Fibroblast of lung (primary cell): ENCODE data around the gene PCMTD2. TPM values are rescaled to one million over a fixed set of nuclear protein-coding genes. Genes with fewer than 3 reads are reported as not detected.
"Not testable (repeated sequence)": the region's sequence is repeated elsewhere in the genome, so short reads cannot be mapped to it uniquely, and the experiment has no call there.

Source experiments
- DNase-seq, 2 donors: peaks; one replicate each; pipeline versions ENCODE4 v3.0.0 to v3.0.0-alpha.2; 2010; ENCODE audit warnings: low read depth in 2 of 2
- H2AFZ ChIP-seq: 2 replicates; pipeline ENCODE4 v1.5.1; 2012; ENCODE audit warnings: low read length, control low read depth, inconsistent platforms
- H3K27ac ChIP-seq: 2 replicates; pipeline ENCODE4 v1.5.1; 2011; ENCODE audit warnings: low read length, control low read depth; ENCODE audit not compliant: insufficient read depth
- H3K27me3 ChIP-seq: 2 replicates; pipeline ENCODE4 v1.5.1; 2011; ENCODE audit warnings: mild to moderate bottlenecking, low read length; ENCODE audit not compliant: control insufficient read depth, insufficient read depth
- H3K36me3 ChIP-seq: 2 replicates; pipeline ENCODE4 v1.5.1; 2011; ENCODE audit warnings: low read length; ENCODE audit not compliant: control insufficient read depth, insufficient read depth
- H3K4me1 ChIP-seq: 2 replicates; pipeline ENCODE4 v1.5.1; 2011; ENCODE audit warnings: low read length; ENCODE audit not compliant: control insufficient read depth, insufficient read depth; ENCODE audit errors: extremely low read depth
- H3K4me2 ChIP-seq: 2 replicates; pipeline ENCODE4 v1.5.1; 2011; ENCODE audit warnings: low read length, control low read depth; ENCODE audit not compliant: insufficient read depth; ENCODE audit errors: extremely low read depth
- H3K4me3 ChIP-seq, 4 experiments: fragments of 200-600 bp in 1 of 4; sonication (generic) in 1 of 4; replicated peaks in 1 of 4; 2 replicates each; pipeline ENCODE4 v1.5.1; 2011 to 2016; ENCODE audit warnings: low read length in 4 of 4, low read depth in 3 of 4, mild to moderate bottlenecking in 3 of 4, control low read depth in 2 of 4, inconsistent platforms in 1 of 4, mixed read lengths in 1 of 4; ENCODE audit not compliant: insufficient read depth in 1 of 4; ENCODE audit errors: control extremely low read depth in 1 of 4
- H3K79me2 ChIP-seq: 2 replicates; pipeline ENCODE4 v1.5.1; 2012; ENCODE audit warnings: mild to moderate bottlenecking, low read length, inconsistent platforms; ENCODE audit not compliant: control insufficient read depth, insufficient read depth
- H3K9ac ChIP-seq: 2 replicates; pipeline ENCODE4 v1.5.1; 2011; ENCODE audit warnings: mild to moderate bottlenecking, low read length, control low read depth; ENCODE audit not compliant: insufficient read depth
- H3K9me3 ChIP-seq: 2 replicates; pipeline ENCODE4 v1.5.1; 2012; ENCODE audit warnings: low read depth, low read length; ENCODE audit not compliant: control insufficient read depth, insufficient read depth
- H4K20me1 ChIP-seq: 2 replicates; pipeline ENCODE4 v1.5.1; 2011; ENCODE audit warnings: low read length; ENCODE audit not compliant: control insufficient read depth, insufficient read depth; ENCODE audit errors: extremely low read depth
- CTCF ChIP-seq, 2 donors: IDR thresholded peaks in 1 of 2; conservative IDR thresholded peaks in 1 of 2; 1 replicate in 1 of 2; 2 replicates in 1 of 2; pipeline ENCODE4 v1.5.1; 2011 to 2012; ENCODE audit warnings: low read length in 2 of 2, control low read depth in 1 of 2, inconsistent platforms in 1 of 2, low read depth in 1 of 2, mild to moderate bottlenecking in 1 of 2
- EZH2 ChIP-seq: IDR thresholded peaks from 2 replicates; pipeline ENCODE4 v1.5.1; 2012; ENCODE audit warnings: low read length, control low read depth, mild to moderate bottlenecking; ENCODE audit errors: missing control alignments
- polyA plus RNA-seq, 2 donors: library from polyadenylated mRNA; depleted of rRNA in 1 of 2; stranded (reverse) in 1 of 2; unstranded in 1 of 2; fragments of >200 nt; gene quantifications; 2 replicates each; pipeline ENCODE4 v1.2.1, GENCODE V29; 2011 to 2012; ENCODE audit warnings: missing spikeins in 1 of 2
- total RNA-seq: library from RNA; depleted of rRNA; stranded (reverse); fragments of >200 nt; gene quantifications from 2 replicates; pipeline ENCODE4 v1.2.1, GENCODE V29; 2014

Gene PCMTD2
- total and polyA plus RNA-seq, 2 donors (not counting 1 experiment from before 2014, with no cell fraction given): 39.5 to 42.9 TPM

GRCh38 chr20:64234291-64234791 is 21.2 kb upstream of the PCMTD2 start:
- no peak overlapping the region for H2AFZ ChIP-seq
- H3K4me2 ChIP-seq: no peak overlapping the region
- H3K4me3 ChIP-seq: no peak overlapping the region
- H3K36me3 ChIP-seq: no peaks in the 10 kb centered on the region
- H4K20me1 ChIP-seq: no peaks in the 10 kb centered on the region
- no peak for TF ChIP-seq EZH2
- TF ChIP-seq CTCF (conservative IDR thresholded peaks at IDR 0.05 in 1 of 2, IDR thresholded peaks at IDR 0.05 in 1 of 2; ENCODE audit: low read depth in 1 of 2, low read length in 2 of 2): no peak
- no peaks in the 10 kb centered on the region for H3K79me2 ChIP-seq
- no peak overlapping the region for H3K27ac ChIP-seq
- no peak overlapping the region for H3K9ac ChIP-seq
- no peaks in the 10 kb centered on the region for H3K27me3 ChIP-seq
- no peaks in the 10 kb centered on the region for H3K4me1 ChIP-seq
- DNase-seq: no peak
- no peaks in the 10 kb centered on the region for H3K9me3 ChIP-seq

- not testable (repeated sequence) for H3K27me3 ChIP-seq, H3K4me3 ChIP-seq, DNase-seq, H3K4me1 ChIP-seq, H3K9ac ChIP-seq, H4K20me1 ChIP-seq, H3K9me3 ChIP-seq, H3K79me2 ChIP-seq, H3K27ac ChIP-seq, H3K36me3 ChIP-seq, H2AFZ ChIP-seq, H3K4me2 ChIP-seq
Observed at GRCh38 chr20:64234921-64235565, 20.5 kb upstream of the PCMTD2 start.

GRCh38 chr20:64236137-64237088 is 19.1 kb upstream of the PCMTD2 start:
- H3K27me3 ChIP-seq: no peaks in the 10 kb centered on the region
- no peak overlapping the region for H3K9ac ChIP-seq
- H3K36me3 ChIP-seq: no peaks in the 10 kb centered on the region
- H3K9me3 ChIP-seq: no peaks in the 10 kb centered on the region
- TF ChIP-seq EZH2 (no peak), CTCF (conservative IDR thresholded peaks at IDR 0.05 in 1 of 2, IDR thresholded peaks at IDR 0.05 in 1 of 2; ENCODE audit: low read depth in 1 of 2, low read length in 2 of 2) (no peak)
- no peaks in the 10 kb centered on the region for H3K79me2 ChIP-seq
- no peak overlapping the region for H3K27ac ChIP-seq
- no peak overlapping the region for H3K4me2 ChIP-seq
- H3K4me1 ChIP-seq: no peaks in the 10 kb centered on the region
- no peak for DNase-seq
- H4K20me1 ChIP-seq: no peaks in the 10 kb centered on the region
- no peak overlapping the region for H2AFZ ChIP-seq
- H3K4me3 ChIP-seq: no peak overlapping the region
